Ovary (tissue), 9 donors: Measurements from ENCODE around the gene HSDL2. TPM values are rescaled to one million over a fixed set of nuclear protein-coding genes. Genes with fewer than 3 reads are reported as not detected.
A peak's percentile ranks its signal among the peaks of the same experiment; 100 is the strongest.

Experiments
- DNase-seq, 5 donors: peaks; one replicate each; pipeline ENCODE4 v3.0.0-alpha.2; 2019 to 2020
- H3K27ac ChIP-seq, 2 donors: fragments of 200-600 bp; one replicate each; pipeline versions ENCODE4 v1.5.1 to v1.8.0; 2019 to 2022
- H3K27me3 ChIP-seq: fragments of 200-600 bp; one replicate; pipeline ENCODE4 v1.8.0; 2022
- H3K36me3 ChIP-seq: fragments of 200-600 bp; sonication (generic); one replicate; pipeline ENCODE4 v1.5.1; 2019
- H3K4me1 ChIP-seq: one replicate; pipeline ENCODE4 v1.8.1; 2013; ENCODE audit warnings: mild to moderate bottlenecking, moderate library complexity; ENCODE audit not compliant: insufficient read depth
- H3K4me3 ChIP-seq: fragments of 200-600 bp; sonication (generic); one replicate; pipeline ENCODE4 v1.5.1; 2017
- H3K9me3 ChIP-seq, 2 donors: fragments of 200-600 bp in 1 of 2; sonication (generic) in 1 of 2; one replicate each; pipeline versions ENCODE4 v1.5.1 to v1.8.1; 2013 to 2019; ENCODE audit warnings: mild to moderate bottlenecking in 1 of 2, moderate library complexity in 1 of 2
- CTCF ChIP-seq, 3 donors: fragments of 450-650 bp in 2 of 3; fragments of 200-600 bp in 1 of 3; IDR thresholded peaks; one replicate each; pipeline versions ENCODE4 v1.5.1 to v1.8.0; 2016 to 2022; ENCODE audit warnings: antibody characterized with exemption in 3 of 3, mild to moderate bottlenecking in 1 of 3
- EP300 ChIP-seq: sonication (generic); formaldehyde crosslinking; IDR thresholded peaks from one replicate; pipeline ENCODE4 v1.6.1; 2017; ENCODE audit warnings: antibody characterized with exemption
- POLR2A ChIP-seq: fragments of 450-650 bp; IDR thresholded peaks from one replicate; pipeline ENCODE4 v1.6.1; 2017; ENCODE audit warnings: antibody characterized with exemption, mild to moderate bottlenecking, moderate library complexity
- WGBS, 3 donors: extraction: QIAGEN DNeasy Blood & Tissue Kit in 1 of 3; methylation state at CpG; one replicate each; pipeline versions ENCODE4 v1.1.5 to v1.1.7; 2013 to 2017; 5-methylcytosine and 5-hydroxymethylcytosine counted together
- intact Hi-C, 4 donors: fragments of 100-400 bp; cut with DNase I; formaldehyde crosslinking; loops; one replicate each; pipeline versions ENCODE4 v1.11.0 to v1.15.1; 2022 to 2023
- polyA plus RNA-seq, 2 donors: library from polyadenylated mRNA; stranded (reverse); fragments of 200-250 nt in 1 of 2; fragments of 350-450 nt in 1 of 2; fragmentation: Illumina TruSeq in 1 of 2; extraction: RNeasy Lipid Tissue Mini Kit (QIAGEN cat#74804) in 1 of 2; gene quantifications; one replicate each; pipeline ENCODE4 v1.2.3, GENCODE V29; 2013 to 2014
- total RNA-seq, 7 donors: library from RNA; depleted of rRNA in 2 of 7; stranded (reverse); fragments of >200 nt in 2 of 7; fragmentation: NEBNext Ultra II Directional in 3 of 7; extraction: Animal tissue kit (Norgen Biotek cat#: 25700) in 3 of 7; gene quantifications; one replicate each; pipeline versions ENCODE4 v1.1.0 to v1.2.4, GENCODE V29; 2016 to 2023
- donor health status: DM: no; HTN: no; CAD: no; lungs with moderate emphysema.
- donor health status: DM: no; HTN: no; CAD: no.
- donor health status: Bipolar disorder and iron deficiency.
- donor health status: DM: yes; HTN: yes; CAD: no.
- donor health status: DM: no; HTN: no; CAD: no.
- donor health status: DM: yes; HTN: yes; CAD: no.

Gene HSDL2
- total and polyA plus RNA-seq, 9 donors = 44.8 to 79.9 (median 66.1) TPM

- Histone ChIP-seq H3K9me3 (no peaks in the 10 kb centered on the region), H3K4me3 (no peak overlapping the region), H3K36me3 (no peaks in the 10 kb centered on the region), H3K4me1 (no peaks in the 10 kb centered on the region), H3K27ac (no peak overlapping the region), H3K27me3 (no peaks in the 10 kb centered on the region)
- no peak for TF ChIP-seq EP300
- TF ChIP-seq POLR2A = no peak
- TF ChIP-seq CTCF (IDR thresholded peaks at IDR 0.05) = no peak
- WGBS, 3 donors = 62 to 69% (median 65%) methylated on average over 3 of the region's 3 CpGs
- no peak for DNase-seq
- intact Hi-C loops = no loop called here
Observed at GRCh38 chr9:112338561-112338960, 41.3 kb upstream of the HSDL2 start.

GRCh38 chr9:112339886-112340285, 40.0 kb upstream of the HSDL2 start:
- intact Hi-C loops = no loop called here
- 93 to 98% (median 94%) methylated on average over 3 of the region's 3 CpGs for WGBS, 3 donors
- TF ChIP-seq POLR2A (no peak), EP300 (no peak), CTCF (IDR thresholded peaks at IDR 0.05) (no peak)
- Histone ChIP-seq H3K36me3 (no peaks in the 10 kb centered on the region), H3K4me3 (no peak overlapping the region), H3K4me1 (no peaks in the 10 kb centered on the region), H3K27me3 (no peaks in the 10 kb centered on the region), H3K27ac (no peak overlapping the region), H3K9me3 (no peaks in the 10 kb centered on the region)
- no peak for DNase-seq

GRCh38 chr9:112341730-112342129, 38.2 kb upstream of the HSDL2 start:
- no peak for DNase-seq
- H3K4me3 ChIP-seq = no peak overlapping the region
- no peaks in the 10 kb centered on the region for H3K4me1 ChIP-seq
- H3K27ac ChIP-seq = no peak overlapping the region
- no peaks in the 10 kb centered on the region for H3K36me3 ChIP-seq
- H3K27me3 ChIP-seq = no peaks in the 10 kb centered on the region
- intact Hi-C loops = no loop called here
- no peaks in the 10 kb centered on the region for H3K9me3 ChIP-seq
- no peak for TF ChIP-seq EP300
- no peak for TF ChIP-seq CTCF (IDR thresholded peaks at IDR 0.05)
- no peak for TF ChIP-seq POLR2A

- 25 to 45% (median 26%) methylated on average over 19 of the region's 19 CpGs for WGBS, 3 donors
- no peak for TF ChIP-seq EP300
- no peak for TF ChIP-seq POLR2A
- H3K27me3 ChIP-seq = no peaks in the 10 kb centered on the region
- H3K4me3 ChIP-seq = peak overlapping the region; percentile 25
- no peak overlapping the region for H3K27ac ChIP-seq
- peak; percentile 80 to 89 (median 85) for DNase-seq
- intact Hi-C loops = no loop called here
- no peaks in the 10 kb centered on the region for H3K4me1 ChIP-seq
- H3K36me3 ChIP-seq = no peaks in the 10 kb centered on the region
- no peaks in the 10 kb centered on the region for H3K9me3 ChIP-seq
Observed at GRCh38 chr9:112348257-112349007, 31.5 kb upstream of the HSDL2 start.

GRCh38 chr9:112349008-112349333, 30.9 kb upstream of the HSDL2 start:
- 52 to 70% (median 60%) methylated on average over 4 of the region's 4 CpGs for WGBS, 3 donors
- H3K4me1 ChIP-seq = no peaks in the 10 kb centered on the region
- DNase-seq = no peak
- H3K4me3 ChIP-seq = peak overlapping the region; percentile 25
- TF ChIP-seq CTCF (IDR thresholded peaks at IDR 0.05) (no peak), EP300 (no peak), POLR2A (no peak)
- intact Hi-C loops = no loop called here
- H3K36me3 ChIP-seq = no peaks in the 10 kb centered on the region
- H3K27ac ChIP-seq = no peak overlapping the region
- no peaks in the 10 kb centered on the region for H3K9me3 ChIP-seq
- no peaks in the 10 kb centered on the region for H3K27me3 ChIP-seq
